ENCODE data around the gene GPC6. TPM values are rescaled to one million over a fixed set of nuclear protein-coding genes. Genes with fewer than 3 reads are reported as not detected.

The GPC6 gene
- total and polyA plus RNA-seq, 9 of the 15 experiments (the other 6 are each of a cell fraction or from before 2014, with no cell fraction given) = under 0.01 to 0.20 (median 0.01) TPM; not detected in 4

DNA sequence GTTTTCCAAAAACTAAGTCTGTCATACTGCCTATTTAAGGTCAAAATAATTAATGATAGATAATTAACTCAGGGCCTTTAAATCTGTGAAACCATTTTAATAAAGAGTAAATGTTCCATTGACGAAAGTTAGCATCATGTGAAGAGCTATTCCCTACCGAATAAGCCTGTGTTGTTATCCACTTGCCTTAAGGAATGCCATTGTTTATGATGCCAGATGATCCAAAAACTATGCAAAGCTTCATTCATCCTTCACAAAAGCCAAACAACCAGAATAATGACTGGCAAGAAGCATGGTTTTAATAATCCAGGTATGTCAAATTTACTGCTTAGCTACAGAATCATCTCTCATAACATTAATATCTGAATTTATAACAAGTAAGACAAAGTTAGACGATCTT is 6.5 kb upstream of the GPC6 start:
- in situ Hi-C loops (cut with MboI) (loop anchor here (25.0 kb wide), 1 partner anchor 1783 kb away; no protein-coding TSS in a partner anchor), intact Hi-C loops (cut with micrococcal nuclease) (no loop called here)
- no peak for FAIRE-seq
- ATAC-seq = no peak
- H3K9ac ChIP-seq (ENCODE audit: insufficient read depth in 1 of 2, low read depth in 2 of 2, low read length in 2 of 2) = no peak overlapping the region
- H3K4me1 ChIP-seq (replicated peaks in 1 of 2; ENCODE audit: control insufficient read depth in 2 of 2, insufficient read depth in 2 of 2, low read length in 2 of 2) = no peaks in the 10 kb centered on the region
- 0 out of 4 replicates have a peak, but pooled peaks of 1 of the 2 experiments have one; percentile 30 for TF ChIP-seq MAZ (CRISPR knock-in tag; conservative IDR thresholded peaks at IDR 0.05 in 1 of 2, IDR thresholded peaks at IDR 0.05 in 1 of 2)
- TF ChIP-seq PRPF4 (IDR thresholded peaks at IDR 0.05; ENCODE audit: insufficient read depth, low read depth, low read length, poor library complexity, severe bottlenecking) = no peak
- no peaks in the 10 kb centered on the region for H4K20me1 ChIP-seq (replicated peaks; ENCODE audit: control insufficient read depth, insufficient read depth, low read length)
- no peaks in the 10 kb centered on the region for H3K9me3 ChIP-seq (replicated peaks; ENCODE audit: control insufficient read depth, insufficient read depth, low read depth, low read length)
- ChIA-PET CTCF (ENCODE audit: low intra/inter-chr PET ratio) (no interaction called here), POLR2A (interaction anchor here (0.7 to 2.1 kb wide), 8 partner anchors 8 to 824 kb away, joined by 3 to 6 read pairs (median 3); no protein-coding TSS in a partner anchor)
- H3K4me2 ChIP-seq (ENCODE audit: insufficient read depth, low read length) = no peak overlapping the region
- peaks cover 3 to 5% of the 10 kb centered on the region in 2 experiments; a peak in 3 of 5 replicates for H3K27me3 ChIP-seq (ENCODE audit: control insufficient read depth in 2 of 2, insufficient read depth in 2 of 2, low read length in 2 of 2)
- WGBS (ENCODE audit: insufficient coverage, low coverage, missing lambda C conversion rate) = 2% methylated on average over 3 of the region's 3 CpGs
- H3K27ac ChIP-seq (ENCODE audit: extremely low read depth, low read depth, low read length) = no peak overlapping the region
- H3K36me3 ChIP-seq (ENCODE audit: control insufficient read depth, insufficient read depth, low read length) = no peaks in the 10 kb centered on the region
- no peak overlapping the region for H3K4me3 ChIP-seq
- BruUV-seq (replicated peaks) = no TSS peak
- no peaks in the 10 kb centered on the region for H3K79me2 ChIP-seq (ENCODE audit: control insufficient read depth, insufficient read depth, low read length)
- no peak overlapping the region for H2AFZ ChIP-seq (ENCODE audit: low read depth, low read length)
- H3K9me1 ChIP-seq (ENCODE audit: control insufficient read depth, insufficient read depth, low read length) = no peaks in the 10 kb centered on the region
- DNase-seq (ENCODE audit: extremely low read depth in 1 of 4, low spot score in 3 of 4) = peak in 3 of 4 experiments; percentile 9 to 24 (median 17)

DNA sequence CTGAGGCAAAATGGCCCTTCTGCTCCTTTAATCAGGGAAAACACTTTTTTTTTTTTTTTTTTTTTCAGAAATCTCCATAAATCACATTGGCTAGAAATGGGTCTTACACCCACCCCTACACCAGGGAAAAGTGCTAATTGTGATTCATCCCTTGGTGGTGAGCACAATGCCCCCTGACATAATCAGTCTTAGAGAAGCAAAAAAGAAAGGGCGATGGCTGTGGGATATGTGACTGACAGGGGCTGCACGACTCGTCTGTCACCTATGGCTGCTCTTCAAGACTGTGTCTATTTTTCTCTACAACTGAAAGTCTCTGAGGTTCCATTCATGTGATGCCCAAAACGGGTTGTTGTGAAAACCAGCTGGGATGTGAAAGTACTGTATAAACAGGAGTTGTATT is 3.6 kb upstream of the GPC6 start:
- Histone ChIP-seq H3K36me3 (ENCODE audit: control insufficient read depth, insufficient read depth, low read length) (no peaks in the 10 kb centered on the region), H2AFZ (ENCODE audit: low read depth, low read length) (peak overlapping the region; percentile 1; the same call in 1 of the 2 replicates), H3K4me2 (ENCODE audit: insufficient read depth, low read length) (no peak overlapping the region), H3K9me1 (ENCODE audit: control insufficient read depth, insufficient read depth, low read length) (no peaks in the 10 kb centered on the region), H3K9ac (ENCODE audit: insufficient read depth in 1 of 2, low read depth in 2 of 2, low read length in 2 of 2) (no peak overlapping the region), H3K27ac (ENCODE audit: extremely low read depth, low read depth, low read length) (no peak overlapping the region), H3K4me1 (replicated peaks in 1 of 2; ENCODE audit: control insufficient read depth in 2 of 2, insufficient read depth in 2 of 2, low read length in 2 of 2) (peaks cover 0 to 13% of the 10 kb centered on the region in 2 experiments; a peak in 2 of 5 replicates), H3K9me3 (replicated peaks; ENCODE audit: control insufficient read depth, insufficient read depth, low read depth, low read length) (no peaks in the 10 kb centered on the region), H3K4me3 (no peak overlapping the region), H4K20me1 (replicated peaks; ENCODE audit: control insufficient read depth, insufficient read depth, low read length) (no peaks in the 10 kb centered on the region), H3K27me3 (ENCODE audit: control insufficient read depth in 2 of 2, insufficient read depth in 2 of 2, low read length in 2 of 2) (peaks cover 23% of the 10 kb centered on the region in 2 experiments; a peak in 4 of 5 replicates), H3K79me2 (ENCODE audit: control insufficient read depth, insufficient read depth, low read length) (no peaks in the 10 kb centered on the region)
- FAIRE-seq (no peak), DNase-seq (ENCODE audit: extremely low read depth in 1 of 4, low spot score in 3 of 4) (no peak), ATAC-seq (no peak)
- intact Hi-C loops (cut with micrococcal nuclease) (no loop called here), in situ Hi-C loops (cut with MboI) (loop anchor here (25.0 kb wide), 1 partner anchor 1786 kb away; no protein-coding TSS in a partner anchor)
- CTCF ChIA-PET (ENCODE audit: low intra/inter-chr PET ratio) = no interaction called here
- POLR2A ChIA-PET = interaction anchor here (0.9 to 3.1 kb wide), 2 partner anchors 9 to 12 kb away, joined by 3 to 12 read pairs; no protein-coding TSS in a partner anchor
- no TSS peak for BruUV-seq (replicated peaks)
- WGBS (ENCODE audit: insufficient coverage, low coverage, missing lambda C conversion rate) = 5% methylated on average over 4 of the region's 4 CpGs
- TF ChIP-seq HCFC1 (IDR thresholded peaks at IDR 0.05; ENCODE audit: low read depth, low read length) = no peak
- TF ChIP-seq, protein P1, sequence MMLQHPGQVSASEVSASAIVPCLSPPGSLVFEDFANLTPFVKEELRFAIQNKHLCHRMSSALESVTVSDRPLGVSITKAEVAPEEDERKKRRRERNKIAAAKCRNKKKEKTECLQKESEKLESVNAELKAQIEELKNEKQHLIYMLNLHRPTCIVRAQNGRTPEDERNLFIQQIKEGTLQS (IDR thresholded peaks at IDR 0.05) = no peak
- TF ChIP-seq, protein P1 (CRISPR knock-in tag; conservative IDR thresholded peaks at IDR 0.05) = no peak
- TF ChIP-seq, protein P2, sequence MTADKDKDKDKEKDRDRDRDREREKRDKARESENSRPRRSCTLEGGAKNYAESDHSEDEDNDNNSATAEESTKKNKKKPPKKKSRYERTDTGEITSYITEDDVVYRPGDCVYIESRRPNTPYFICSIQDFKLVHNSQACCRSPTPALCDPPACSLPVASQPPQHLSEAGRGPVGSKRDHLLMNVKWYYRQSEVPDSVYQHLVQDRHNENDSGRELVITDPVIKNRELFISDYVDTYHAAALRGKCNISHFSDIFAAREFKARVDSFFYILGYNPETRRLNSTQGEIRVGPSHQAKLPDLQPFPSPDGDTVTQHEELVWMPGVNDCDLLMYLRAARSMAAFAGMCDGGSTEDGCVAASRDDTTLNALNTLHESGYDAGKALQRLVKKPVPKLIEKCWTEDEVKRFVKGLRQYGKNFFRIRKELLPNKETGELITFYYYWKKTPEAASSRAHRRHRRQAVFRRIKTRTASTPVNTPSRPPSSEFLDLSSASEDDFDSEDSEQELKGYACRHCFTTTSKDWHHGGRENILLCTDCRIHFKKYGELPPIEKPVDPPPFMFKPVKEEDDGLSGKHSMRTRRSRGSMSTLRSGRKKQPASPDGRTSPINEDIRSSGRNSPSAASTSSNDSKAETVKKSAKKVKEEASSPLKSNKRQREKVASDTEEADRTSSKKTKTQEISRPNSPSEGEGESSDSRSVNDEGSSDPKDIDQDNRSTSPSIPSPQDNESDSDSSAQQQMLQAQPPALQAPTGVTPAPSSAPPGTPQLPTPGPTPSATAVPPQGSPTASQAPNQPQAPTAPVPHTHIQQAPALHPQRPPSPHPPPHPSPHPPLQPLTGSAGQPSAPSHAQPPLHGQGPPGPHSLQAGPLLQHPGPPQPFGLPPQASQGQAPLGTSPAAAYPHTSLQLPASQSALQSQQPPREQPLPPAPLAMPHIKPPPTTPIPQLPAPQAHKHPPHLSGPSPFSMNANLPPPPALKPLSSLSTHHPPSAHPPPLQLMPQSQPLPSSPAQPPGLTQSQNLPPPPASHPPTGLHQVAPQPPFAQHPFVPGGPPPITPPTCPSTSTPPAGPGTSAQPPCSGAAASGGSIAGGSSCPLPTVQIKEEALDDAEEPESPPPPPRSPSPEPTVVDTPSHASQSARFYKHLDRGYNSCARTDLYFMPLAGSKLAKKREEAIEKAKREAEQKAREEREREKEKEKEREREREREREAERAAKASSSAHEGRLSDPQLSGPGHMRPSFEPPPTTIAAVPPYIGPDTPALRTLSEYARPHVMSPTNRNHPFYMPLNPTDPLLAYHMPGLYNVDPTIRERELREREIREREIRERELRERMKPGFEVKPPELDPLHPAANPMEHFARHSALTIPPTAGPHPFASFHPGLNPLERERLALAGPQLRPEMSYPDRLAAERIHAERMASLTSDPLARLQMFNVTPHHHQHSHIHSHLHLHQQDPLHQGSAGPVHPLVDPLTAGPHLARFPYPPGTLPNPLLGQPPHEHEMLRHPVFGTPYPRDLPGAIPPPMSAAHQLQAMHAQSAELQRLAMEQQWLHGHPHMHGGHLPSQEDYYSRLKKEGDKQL (CRISPR knock-in tag; IDR thresholded peaks at IDR 0.05; ENCODE audit: borderline replicate concordance) = no peak
- TF ChIP-seq, protein P3, sequence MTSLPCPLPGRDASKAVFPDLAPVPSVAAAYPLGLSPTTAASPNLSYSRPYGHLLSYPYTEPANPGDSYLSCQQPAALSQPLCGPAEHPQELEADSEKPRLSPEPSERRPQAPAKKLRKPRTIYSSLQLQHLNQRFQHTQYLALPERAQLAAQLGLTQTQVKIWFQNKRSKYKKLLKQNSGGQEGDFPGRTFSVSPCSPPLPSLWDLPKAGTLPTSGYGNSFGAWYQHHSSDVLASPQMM (CRISPR knock-in tag; IDR thresholded peaks at IDR 0.05) = no peak
